ENCODE data around the gene AGL. TPM values are rescaled to one million over a fixed set of nuclear protein-coding genes. Genes with fewer than 3 reads are reported as not detected.
"Not testable (repeated sequence)": the region's sequence is repeated elsewhere in the genome, so short reads cannot be mapped to it uniquely, and the experiment has no call there.

AGL gene
- total and polyA plus RNA-seq, 2 donors = 9.5 to 12.0 TPM

GRCh38 chr1:99963041-99963795 lies 113.1 kb downstream of the AGL start:
- Histone ChIP-seq H3K27me3 (ENCODE audit: control insufficient read depth in 2 of 2, insufficient read depth in 1 of 2, low read length in 1 of 2) (no peaks in the 10 kb centered on the region), H3K36me3 (ENCODE audit: control insufficient read depth in 2 of 2, insufficient read depth in 2 of 2, low read length in 1 of 2) (no peaks in the 10 kb centered on the region), H3K4me1 (ENCODE audit: control insufficient read depth in 2 of 2, insufficient read depth in 2 of 2, low read length in 2 of 2) (no peaks in the 10 kb centered on the region), H3K27ac (ENCODE audit: low read depth in 1 of 2, low read length in 1 of 2) (no peak overlapping the region), H3K4me3 (ENCODE audit: low read length in 2 of 2) (no peak overlapping the region), H3K9me3 (ENCODE audit: control insufficient read depth in 2 of 2, insufficient read depth in 1 of 2, low read length in 1 of 2) (no peaks in the 10 kb centered on the region)
- no peak for DNase-seq (ENCODE audit: low read depth in 6 of 9, low spot score in 9 of 9)

DNA sequence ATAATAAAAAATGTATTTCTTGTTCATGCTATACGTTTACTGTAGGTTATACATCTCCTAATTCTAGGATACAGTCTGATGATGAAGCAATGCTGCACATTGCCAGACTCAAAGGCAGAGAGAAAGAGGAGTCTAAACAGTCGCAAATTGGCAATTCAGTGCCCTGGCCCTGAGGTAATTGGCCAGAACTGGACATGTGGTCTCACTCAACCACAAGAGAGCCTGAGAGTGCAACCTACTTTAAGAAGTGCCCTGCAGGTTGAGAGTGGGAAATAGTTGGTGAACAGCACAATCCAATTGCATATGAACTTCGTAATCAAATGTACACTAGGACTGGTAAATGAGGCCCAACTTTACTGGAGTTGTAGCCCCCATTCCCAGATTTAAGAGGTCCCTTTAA lies 114.6 kb downstream of the AGL start:
- Histone ChIP-seq H3K9me3 (ENCODE audit: control insufficient read depth in 2 of 2, insufficient read depth in 1 of 2, low read length in 1 of 2) (no peaks in the 10 kb centered on the region), H3K4me1 (ENCODE audit: control insufficient read depth in 2 of 2, insufficient read depth in 2 of 2, low read length in 2 of 2) (peaks cover 0 to 6% of the 10 kb centered on the region in 2 donors), H3K27ac (ENCODE audit: low read depth in 1 of 2, low read length in 1 of 2) (no peak overlapping the region), H3K27me3 (ENCODE audit: control insufficient read depth in 2 of 2, insufficient read depth in 1 of 2, low read length in 1 of 2) (no peaks in the 10 kb centered on the region), H3K4me3 (ENCODE audit: low read length in 2 of 2) (no peak overlapping the region), H3K36me3 (ENCODE audit: control insufficient read depth in 2 of 2, insufficient read depth in 2 of 2, low read length in 1 of 2) (no peaks in the 10 kb centered on the region)
- no peak for DNase-seq (ENCODE audit: low read depth in 6 of 9, low spot score in 9 of 9)
- WGBS = 95% methylated on average over 3 of the region's 3 CpGs

DNA sequence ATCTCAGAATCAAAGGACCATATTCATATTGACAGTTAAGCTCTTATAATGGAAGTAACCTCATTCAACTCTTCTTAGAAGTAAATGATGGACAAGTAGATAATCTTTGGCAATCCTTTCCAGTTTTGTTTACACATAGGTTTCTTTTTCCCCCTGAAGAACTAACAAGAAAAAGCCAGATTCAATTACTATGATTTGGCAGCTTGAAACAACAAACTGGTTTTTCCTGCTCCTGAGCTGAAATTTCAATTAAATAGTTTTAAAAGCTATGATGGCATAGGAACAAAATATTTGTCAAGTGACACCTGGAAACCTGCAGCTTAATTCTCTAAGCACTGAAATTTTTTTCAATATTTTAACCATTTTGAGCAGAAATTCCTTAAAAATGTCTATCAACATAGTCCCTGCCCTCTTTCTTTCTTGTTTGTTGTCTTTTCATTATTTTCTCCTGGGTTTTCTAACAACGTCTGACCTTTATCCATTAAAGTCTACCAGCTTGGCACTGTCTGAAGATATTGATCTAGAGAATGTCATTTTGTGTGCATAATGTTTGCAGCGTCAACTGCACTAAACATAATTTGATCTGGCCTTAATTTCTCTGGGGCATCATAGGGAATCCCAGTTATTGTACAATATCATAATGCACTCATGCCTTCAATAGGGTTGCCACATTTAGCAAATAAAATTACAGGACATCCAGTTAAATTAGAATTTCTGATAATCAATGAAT lies 115.7 kb downstream of the AGL start:
- H3K27ac ChIP-seq (ENCODE audit: low read depth in 1 of 2, low read length in 1 of 2) = no peak overlapping the region
- H3K4me1 ChIP-seq (ENCODE audit: control insufficient read depth in 2 of 2, insufficient read depth in 2 of 2, low read length in 2 of 2) = peaks cover 0 to 7% of the 10 kb centered on the region in 2 donors
- no peaks in the 10 kb centered on the region for H3K9me3 ChIP-seq (ENCODE audit: control insufficient read depth in 2 of 2, insufficient read depth in 1 of 2, low read length in 1 of 2)
- no peaks in the 10 kb centered on the region for H3K36me3 ChIP-seq (ENCODE audit: control insufficient read depth in 2 of 2, insufficient read depth in 2 of 2, low read length in 1 of 2)
- no peak overlapping the region for H3K4me3 ChIP-seq (ENCODE audit: low read length in 2 of 2)
- H3K27me3 ChIP-seq (ENCODE audit: control insufficient read depth in 2 of 2, insufficient read depth in 1 of 2, low read length in 1 of 2) = no peaks in the 10 kb centered on the region
- 93% methylated on average over 2 of the region's 2 CpGs for WGBS
- DNase-seq (ENCODE audit: low read depth in 6 of 9, low spot score in 9 of 9) = no peak

- Histone ChIP-seq H3K36me3 (ENCODE audit: control insufficient read depth in 2 of 2, insufficient read depth in 2 of 2, low read length in 1 of 2) (no peaks in the 10 kb centered on the region), H3K27me3 (ENCODE audit: control insufficient read depth in 2 of 2, insufficient read depth in 1 of 2, low read length in 1 of 2) (no peaks in the 10 kb centered on the region), H3K4me1 (ENCODE audit: control insufficient read depth in 2 of 2, insufficient read depth in 2 of 2, low read length in 2 of 2) (peaks cover 2 to 20% of the 10 kb centered on the region in 2 donors), H3K9me3 (ENCODE audit: control insufficient read depth in 2 of 2, insufficient read depth in 1 of 2, low read length in 1 of 2) (no peaks in the 10 kb centered on the region), H3K27ac (ENCODE audit: low read depth in 1 of 2, low read length in 1 of 2) (no peak overlapping the region), H3K4me3 (ENCODE audit: low read length in 2 of 2) (no peak overlapping the region)
- WGBS = 98% methylated on average over 4 of the region's 4 CpGs
- no peak for DNase-seq (ENCODE audit: low read depth in 6 of 9, low spot score in 9 of 9)
These were observed 118.1 kb downstream of the AGL start for GRCh38 chr1:99968214-99968613.

GRCh38 chr1:99969260-99969728 lies 119.1 kb downstream of the AGL start:
- H3K4me1 ChIP-seq (ENCODE audit: control insufficient read depth in 2 of 2, insufficient read depth in 2 of 2, low read length in 2 of 2) = peaks cover 2 to 20% of the 10 kb centered on the region in 2 donors
- no peaks in the 10 kb centered on the region for H3K9me3 ChIP-seq (ENCODE audit: control insufficient read depth in 2 of 2, insufficient read depth in 1 of 2, low read length in 1 of 2)
- peak overlapping the region; percentile 79 to 88 for H3K4me3 ChIP-seq (ENCODE audit: low read length in 2 of 2)
- H3K36me3 ChIP-seq (ENCODE audit: control insufficient read depth in 2 of 2, insufficient read depth in 2 of 2, low read length in 1 of 2) = peaks cover 0 to under 1% of the 10 kb centered on the region in 2 donors
- DNase-seq (ENCODE audit: low read depth in 6 of 9, low spot score in 9 of 9) = peak in 1 of 9 donors; percentile 29
- H3K27ac ChIP-seq (ENCODE audit: low read depth in 1 of 2, low read length in 1 of 2) = peak overlapping the region; percentile 77 to 89
- 24% methylated on average over 6 of the region's 6 CpGs for WGBS
- H3K27me3 ChIP-seq (ENCODE audit: control insufficient read depth in 2 of 2, insufficient read depth in 1 of 2, low read length in 1 of 2) = no peaks in the 10 kb centered on the region

DNA sequence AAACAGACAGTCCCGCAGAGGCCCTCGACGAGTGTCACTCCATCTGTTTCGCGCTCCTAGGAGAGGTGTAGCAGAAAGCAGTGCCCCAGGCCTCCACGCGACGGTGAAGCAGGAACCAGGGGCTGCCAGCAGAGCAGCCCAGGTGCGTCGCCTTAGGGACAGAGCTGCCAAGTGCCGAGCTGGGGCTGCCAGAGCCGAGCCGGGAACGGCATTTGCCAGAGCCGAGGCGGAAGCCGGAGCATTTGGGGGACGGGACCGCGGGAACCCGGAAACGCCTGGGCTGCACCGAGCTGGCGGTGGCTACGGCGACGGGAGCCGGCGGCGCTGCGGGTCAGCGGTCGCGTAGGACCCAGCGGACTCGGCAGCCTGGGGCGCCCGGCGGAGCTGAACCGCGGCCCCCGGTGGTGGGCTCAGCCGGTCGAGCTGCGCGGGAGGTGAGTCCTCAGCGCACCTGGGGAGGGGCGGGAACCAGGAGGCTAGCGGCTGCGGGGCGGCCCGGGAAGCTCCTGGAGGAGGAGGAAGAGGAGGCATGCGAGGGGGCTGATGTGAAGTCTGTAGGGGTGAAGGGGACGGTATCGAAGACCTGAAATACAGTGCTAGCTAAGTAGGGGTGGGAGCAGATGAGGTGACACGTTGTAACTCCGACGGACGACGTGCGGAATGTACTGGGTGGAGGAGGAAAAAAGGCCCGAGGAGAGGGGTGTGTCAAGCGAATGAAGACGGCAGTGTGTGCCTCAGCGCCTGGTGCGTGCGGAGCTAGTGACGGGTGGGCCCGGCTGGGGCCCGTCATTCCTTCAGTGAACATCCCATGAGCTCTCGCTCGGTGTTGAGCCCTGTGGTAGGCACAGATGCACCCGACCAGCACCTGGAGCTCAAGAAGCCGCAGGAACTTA lies 119.8 kb downstream of the AGL start, which contains the start of gene SLC35A3:
SLC35A3 (plus strand) TSS at position 268 of the 893 bp plus-strand sequence. CDS start 23,559 bp downstream, outside the sequence.
- under 1% methylated on average over 74 of the region's 74 CpGs for WGBS
- H3K9me3 ChIP-seq (ENCODE audit: control insufficient read depth in 2 of 2, insufficient read depth in 1 of 2, low read length in 1 of 2) = no peaks in the 10 kb centered on the region
- H3K4me3 ChIP-seq (ENCODE audit: low read length in 2 of 2) = peak within 1 kb of the TSS; percentile 79 to 88
- peak within 1 kb of the TSS; percentile 77 to 89 for H3K27ac ChIP-seq (ENCODE audit: low read depth in 1 of 2, low read length in 1 of 2)
- peaks cover 2 to 20% of the 10 kb centered on the region in 2 donors for H3K4me1 ChIP-seq (ENCODE audit: control insufficient read depth in 2 of 2, insufficient read depth in 2 of 2, low read length in 2 of 2)
- peaks cover 0 to 6% of the 10 kb centered on the region in 2 donors for H3K36me3 ChIP-seq (ENCODE audit: control insufficient read depth in 2 of 2, insufficient read depth in 2 of 2, low read length in 1 of 2)
- H3K27me3 ChIP-seq (ENCODE audit: control insufficient read depth in 2 of 2, insufficient read depth in 1 of 2, low read length in 1 of 2) = no peaks in the 10 kb centered on the region
- DNase-seq (ENCODE audit: low read depth in 6 of 9, low spot score in 9 of 9) = peak; percentile 55 to 93 (median 75)

DNA sequence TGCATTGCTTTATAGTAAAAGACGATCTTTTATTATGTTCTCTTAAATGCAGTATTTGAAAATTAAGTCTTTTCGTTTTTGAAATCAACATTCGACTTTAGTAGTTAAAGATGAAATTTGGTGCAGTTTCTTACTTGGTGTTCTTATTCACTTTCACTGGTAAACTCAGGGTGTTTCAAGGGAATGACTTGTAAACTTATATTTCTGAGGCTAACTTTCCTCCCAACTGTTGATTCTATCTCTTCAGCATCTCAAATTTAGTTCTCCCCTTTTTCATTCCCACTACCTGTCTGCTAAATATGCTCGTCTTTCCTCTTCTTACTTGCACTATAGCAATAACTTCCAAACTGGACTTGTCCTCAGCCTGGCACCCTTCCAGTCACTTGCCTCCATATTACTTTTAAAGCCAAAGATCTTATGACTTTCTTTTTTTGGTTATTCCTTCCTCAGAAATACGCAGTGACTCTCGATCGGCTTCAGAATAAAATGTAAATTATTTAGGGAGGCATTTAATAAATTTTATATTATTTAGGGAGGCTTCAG lies 120.6 kb downstream of the AGL start:
- Histone ChIP-seq H3K27ac (ENCODE audit: low read depth in 1 of 2, low read length in 1 of 2) (peak overlapping the region; percentile 61 to 89), H3K4me3 (ENCODE audit: low read length in 2 of 2) (peak overlapping the region; percentile 79 to 88), H3K27me3 (ENCODE audit: control insufficient read depth in 2 of 2, insufficient read depth in 1 of 2, low read length in 1 of 2) (no peaks in the 10 kb centered on the region), H3K36me3 (ENCODE audit: control insufficient read depth in 2 of 2, insufficient read depth in 2 of 2, low read length in 1 of 2) (peaks cover 4 to 13% of the 10 kb centered on the region in 2 donors), H3K4me1 (ENCODE audit: control insufficient read depth in 2 of 2, insufficient read depth in 2 of 2, low read length in 2 of 2) (peaks cover 2 to 20% of the 10 kb centered on the region in 2 donors), H3K9me3 (ENCODE audit: control insufficient read depth in 2 of 2, insufficient read depth in 1 of 2, low read length in 1 of 2) (no peaks in the 10 kb centered on the region)
- WGBS = 45% methylated on average over 7 of the region's 7 CpGs
- peak in 3 of 9 donors; percentile 1 to 6 (median 2) for DNase-seq (ENCODE audit: low read depth in 6 of 9, low spot score in 9 of 9)

DNA sequence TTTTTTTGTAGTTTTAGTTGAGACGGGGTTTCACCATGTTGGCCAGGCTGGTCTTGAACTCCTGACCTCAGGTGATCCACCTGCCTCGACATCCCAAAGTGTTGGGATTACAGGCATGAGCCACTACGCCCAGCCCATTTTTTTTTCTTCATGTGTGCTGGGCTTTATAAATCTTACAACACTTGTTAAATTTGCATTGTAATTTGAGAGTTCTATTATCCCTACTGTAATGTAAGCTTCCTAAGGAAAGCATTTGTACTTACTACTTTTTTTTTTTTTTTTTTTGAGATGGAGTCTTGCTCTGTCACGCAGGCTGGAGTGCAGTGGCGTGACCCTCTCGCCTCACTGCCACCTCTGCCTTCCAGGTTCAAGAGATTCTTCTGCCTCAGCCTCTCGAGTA lies 121.9 kb downstream of the AGL start:
- H3K27me3 ChIP-seq (ENCODE audit: control insufficient read depth in 2 of 2, insufficient read depth in 1 of 2, low read length in 1 of 2); H3K9me3 ChIP-seq (ENCODE audit: control insufficient read depth in 2 of 2, insufficient read depth in 1 of 2, low read length in 1 of 2); H3K4me3 ChIP-seq (ENCODE audit: low read length in 2 of 2); DNase-seq (ENCODE audit: low read depth in 6 of 9, low spot score in 9 of 9); H3K27ac ChIP-seq (ENCODE audit: low read depth in 1 of 2, low read length in 1 of 2): not testable (repeated sequence)
- Histone ChIP-seq H3K36me3 (ENCODE audit: control insufficient read depth in 2 of 2, insufficient read depth in 2 of 2, low read length in 1 of 2) (peaks cover 8 to 23% of the 10 kb centered on the region in 2 donors), H3K4me1 (ENCODE audit: control insufficient read depth in 2 of 2, insufficient read depth in 2 of 2, low read length in 2 of 2) (peaks cover 2 to 20% of the 10 kb centered on the region in 2 donors)
- 98% methylated on average over 7 of the region's 7 CpGs for WGBS
